ENCODE measurements around the gene NFIA. TPM values are rescaled to one million over a fixed set of nuclear protein-coding genes. Genes with fewer than 3 reads are reported as not detected.

Gene NFIA
- total RNA-seq, 2 experiments from 2014 or later, result 4.2 to 5.7 TPM

DNA sequence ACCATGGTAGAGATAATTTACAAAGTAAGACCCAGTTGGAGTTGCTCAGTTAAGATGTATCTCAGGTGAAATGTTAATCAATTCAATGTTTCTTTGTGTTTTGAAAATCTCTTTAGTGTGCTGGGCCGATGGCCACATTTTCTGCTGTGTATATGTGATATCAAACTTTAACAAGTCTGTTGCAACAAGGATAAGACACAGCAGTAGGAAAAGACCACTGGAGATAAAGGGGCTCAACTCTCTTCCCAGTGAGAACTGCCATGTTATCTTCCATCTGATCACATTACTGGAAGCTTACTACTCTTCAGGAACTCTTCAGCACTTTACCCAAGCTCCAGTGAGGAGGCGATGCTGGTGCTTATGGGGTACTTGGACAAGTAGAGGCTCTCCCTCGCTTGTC lies 227.7 kb downstream of the NFIA start:
- Mint-ChIP-seq H3K36me3 (no peaks in the 10 kb centered on the region), H3K9me3 (no peaks in the 10 kb centered on the region), H3K4me1 (no peaks in the 10 kb centered on the region), H3K4me3 (no peak overlapping the region), H3K27ac (no peak overlapping the region), H3K27me3 (no peaks in the 10 kb centered on the region)
- POLR2A ChIA-PET, result no interaction called here
- no peak for ATAC-seq (ENCODE audit: low read depth)
- DNase-seq, result no peak

DNA sequence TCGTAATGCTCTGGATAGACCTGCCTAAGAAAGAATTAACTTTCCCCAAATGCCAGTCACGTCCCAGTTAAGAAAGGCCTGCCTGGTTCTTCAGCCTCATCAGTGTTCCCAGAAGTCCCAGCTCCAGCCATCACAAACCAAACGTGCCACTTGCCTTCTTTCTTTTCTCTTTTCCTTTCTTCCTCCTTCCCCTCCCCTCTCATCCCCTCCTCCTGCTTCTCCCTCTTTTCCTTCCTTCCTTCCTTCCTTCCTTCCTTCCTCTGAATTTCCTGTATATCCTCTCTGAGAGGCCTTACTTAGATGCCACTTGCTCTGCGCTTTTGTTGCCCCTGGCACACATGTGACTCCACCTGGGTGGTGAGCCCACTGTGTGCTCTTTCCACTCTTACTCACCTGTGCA lies 228.2 kb downstream of the NFIA start:
- ATAC-seq (ENCODE audit: low read depth) (no peak), DNase-seq (no peak)
- Mint-ChIP-seq H3K4me1 (no peaks in the 10 kb centered on the region), H3K27ac (no peak overlapping the region), H3K36me3 (no peaks in the 10 kb centered on the region), H3K9me3 (no peaks in the 10 kb centered on the region), H3K4me3 (no peak overlapping the region), H3K27me3 (no peaks in the 10 kb centered on the region)
- POLR2A ChIA-PET, result no interaction called here

DNA sequence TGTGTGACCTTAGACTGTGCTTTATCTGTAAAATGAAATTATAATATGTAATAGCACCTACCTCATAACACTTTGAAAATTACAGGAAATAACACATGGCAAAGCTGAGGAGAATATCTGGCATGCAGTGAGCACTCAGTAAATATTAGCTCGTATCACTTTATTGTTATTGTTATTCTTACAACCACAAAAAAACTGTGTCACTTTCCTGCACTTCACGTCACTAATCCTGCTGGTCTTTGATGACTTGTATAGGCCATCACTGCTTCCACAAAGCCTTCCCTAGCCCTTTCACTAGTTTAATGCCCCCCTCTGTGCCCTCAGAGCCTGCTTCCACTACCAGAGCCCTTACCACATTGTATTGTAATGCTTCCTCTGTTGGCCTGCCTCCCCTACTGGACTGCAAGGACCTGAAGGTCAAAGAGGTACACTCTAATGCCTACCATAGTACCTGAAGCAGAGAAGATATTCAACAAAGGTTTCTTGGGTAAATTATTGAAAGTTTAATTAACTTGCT lies 231.6 kb downstream of the NFIA start:
- H3K4me1 Mint-ChIP-seq, result peaks cover 5% of the 10 kb centered on the region
- no peaks in the 10 kb centered on the region for H3K9me3 Mint-ChIP-seq
- no peaks in the 10 kb centered on the region for H3K36me3 Mint-ChIP-seq
- no peaks in the 10 kb centered on the region for H3K27me3 Mint-ChIP-seq
- POLR2A ChIA-PET, result no interaction called here
- H3K27ac Mint-ChIP-seq, result no peak overlapping the region
- ATAC-seq (ENCODE audit: low read depth), result no peak
- DNase-seq, result no peak
- H3K4me3 Mint-ChIP-seq, result no peak overlapping the region

DNA sequence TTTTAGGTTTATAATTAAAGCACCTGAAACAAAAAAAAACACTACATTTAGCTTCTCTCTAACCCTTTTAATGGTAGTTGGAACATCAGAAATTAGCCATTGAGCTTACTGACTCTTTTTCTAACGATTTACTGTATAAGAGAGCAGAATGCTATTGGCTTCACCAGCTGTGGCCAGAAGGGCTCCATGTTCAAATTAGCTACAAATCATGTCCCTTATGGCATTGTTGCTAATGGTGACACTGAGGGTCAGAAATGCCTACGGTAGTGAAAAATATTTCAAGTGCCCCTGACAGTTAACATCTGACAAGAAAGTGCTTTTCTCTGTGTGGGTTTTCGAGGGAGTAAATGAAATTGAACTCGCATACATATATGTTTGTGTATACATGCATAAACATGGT lies 232.7 kb downstream of the NFIA start:
- POLR2A ChIA-PET, result no interaction called here
- Mint-ChIP-seq H3K4me1 (peaks cover 5% of the 10 kb centered on the region), H3K4me3 (no peak overlapping the region), H3K9me3 (no peaks in the 10 kb centered on the region), H3K27ac (no peak overlapping the region), H3K36me3 (no peaks in the 10 kb centered on the region), H3K27me3 (no peaks in the 10 kb centered on the region)
- DNase-seq (no peak), ATAC-seq (ENCODE audit: low read depth) (no peak)

DNA sequence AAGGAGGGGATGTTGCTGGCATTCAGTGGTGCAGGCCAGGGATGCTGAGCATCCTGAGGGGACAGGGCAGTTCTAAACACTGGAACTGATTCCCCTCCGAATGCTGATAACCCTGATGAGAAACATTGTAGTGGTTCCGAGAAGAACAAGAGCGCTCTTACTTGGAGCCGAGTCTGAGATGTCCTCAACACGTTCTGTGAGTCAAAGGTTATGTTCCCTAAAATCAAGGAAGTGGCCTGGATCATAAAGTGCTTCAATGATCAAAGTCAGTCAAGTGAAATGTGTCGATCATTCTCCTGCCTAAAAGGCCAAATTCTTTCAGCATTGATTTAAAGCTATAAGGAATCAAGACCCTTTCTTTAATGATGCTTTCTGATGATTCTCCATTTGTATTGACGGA lies 234.1 kb downstream of the NFIA start:
- Mint-ChIP-seq H3K36me3 (no peaks in the 10 kb centered on the region), H3K4me1 (peaks cover 7% of the 10 kb centered on the region), H3K9me3 (peaks cover 3% of the 10 kb centered on the region), H3K27me3 (no peaks in the 10 kb centered on the region), H3K27ac (no peak overlapping the region), H3K4me3 (no peak overlapping the region)
- ATAC-seq (ENCODE audit: low read depth) (no peak), DNase-seq (no peak)
- POLR2A ChIA-PET, result no interaction called here

DNA sequence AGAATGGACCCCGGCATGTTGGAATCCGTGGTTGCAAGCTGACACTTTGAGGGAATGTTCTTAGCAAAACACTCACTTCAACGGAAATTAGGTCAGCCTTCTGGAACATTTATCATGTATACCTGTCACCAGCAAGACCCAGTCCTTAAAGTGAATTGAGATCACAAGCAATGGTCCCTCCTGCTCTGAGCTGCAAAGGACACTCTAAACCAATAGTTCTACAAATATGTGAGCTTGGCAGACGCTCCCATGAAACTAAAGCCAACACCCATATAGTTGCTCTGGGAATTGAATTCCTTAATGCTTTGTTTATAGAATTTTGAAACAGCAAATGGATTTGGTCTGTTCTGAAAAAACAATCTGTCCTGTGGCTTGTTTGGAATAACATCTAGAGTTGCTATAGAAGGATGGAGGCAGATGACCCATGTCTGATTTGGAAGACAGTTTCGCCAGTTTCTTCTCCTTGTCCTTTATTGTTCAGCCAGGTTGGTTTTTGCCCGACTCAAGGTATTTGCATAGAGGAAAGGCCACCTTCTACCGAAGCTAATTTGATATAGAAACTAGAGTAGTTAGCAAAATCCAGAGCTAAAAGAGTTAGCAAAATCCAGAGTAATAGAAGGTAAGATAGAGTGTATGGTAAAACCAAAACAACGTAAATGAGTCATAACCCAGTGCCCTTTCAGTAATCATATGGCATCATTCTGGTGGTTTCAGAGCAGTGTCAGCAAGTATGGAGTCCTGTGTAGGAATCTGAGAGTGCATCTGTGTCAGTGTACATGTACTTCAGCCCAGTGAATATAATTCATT lies 236.2 kb downstream of the NFIA start:
- POLR2A ChIA-PET, result interaction anchor here (0.6 kb wide), 1 partner anchor 453 kb away, joined by 4 read pairs; no protein-coding TSS in a partner anchor
- Mint-ChIP-seq H3K27ac (no peak overlapping the region), H3K36me3 (no peaks in the 10 kb centered on the region), H3K4me1 (peaks cover 7% of the 10 kb centered on the region), H3K27me3 (no peaks in the 10 kb centered on the region), H3K9me3 (peaks cover 3% of the 10 kb centered on the region), H3K4me3 (no peak overlapping the region)
- ATAC-seq (ENCODE audit: low read depth), result peak; percentile 54
- DNase-seq, result no peak

DNA sequence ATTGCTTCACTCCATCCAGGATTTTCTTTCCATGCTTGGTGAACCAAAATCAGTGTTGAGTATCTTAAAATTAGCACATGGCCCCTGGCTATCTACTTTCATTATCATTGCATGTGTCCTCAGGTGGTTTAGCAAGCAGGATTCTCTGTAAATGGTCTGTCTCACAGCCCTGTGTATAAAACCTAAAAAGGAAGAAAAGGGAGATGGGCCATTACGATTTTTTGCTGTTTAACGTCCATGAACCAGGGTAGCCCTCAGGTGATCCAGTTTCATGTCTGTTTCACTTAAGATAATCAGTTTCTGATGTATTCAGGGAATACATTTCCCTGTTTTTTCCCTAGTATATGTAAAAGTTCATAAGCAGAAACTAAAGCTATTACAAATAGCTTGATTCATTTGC lies 238.2 kb downstream of the NFIA start:
- Mint-ChIP-seq H3K9me3 (peaks cover 3% of the 10 kb centered on the region), H3K27ac (no peak overlapping the region), H3K27me3 (no peaks in the 10 kb centered on the region), H3K4me1 (peaks cover 7% of the 10 kb centered on the region), H3K36me3 (no peaks in the 10 kb centered on the region), H3K4me3 (no peak overlapping the region)
- DNase-seq, result no peak
- no peak for ATAC-seq (ENCODE audit: low read depth)
- POLR2A ChIA-PET, result interaction anchor here (1.2 kb wide), 1 partner anchor 238 kb away, joined by 3 read pairs; the partner anchor contains the start of gene NFIA

DNA sequence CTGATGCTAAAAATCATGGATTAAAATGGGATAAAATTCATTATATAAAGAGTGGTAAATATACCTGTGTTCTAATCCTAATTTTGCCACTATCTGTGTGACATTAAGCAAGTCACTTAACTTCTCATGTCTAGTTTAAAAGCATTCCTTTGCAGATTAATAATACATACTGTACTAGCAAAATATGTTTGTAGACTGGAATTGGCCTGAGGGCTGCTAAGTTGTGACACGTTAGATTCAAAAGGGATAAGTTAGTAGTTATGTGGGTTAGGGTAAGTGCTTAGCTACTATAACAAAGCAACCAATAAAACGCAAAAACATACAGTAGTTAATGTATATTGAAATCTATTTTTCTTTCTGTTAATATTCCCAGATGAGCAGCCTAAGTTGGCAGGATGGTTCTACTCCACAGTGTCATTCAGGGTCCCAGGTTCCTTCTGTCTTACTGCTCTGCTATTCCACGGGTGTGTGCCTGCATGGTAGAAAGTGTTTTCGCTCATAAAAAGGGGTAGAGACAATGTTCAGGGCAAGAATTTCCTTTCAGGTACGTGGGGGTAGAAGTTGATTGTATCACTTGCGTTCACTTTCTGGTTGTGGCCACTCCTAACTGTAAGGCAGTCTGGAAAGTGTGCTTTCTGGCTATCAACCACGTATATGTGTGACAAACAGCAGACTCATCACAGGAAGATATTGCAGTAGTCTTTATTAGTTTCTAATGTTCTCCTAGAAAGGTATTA lies 239.8 kb downstream of the NFIA start:
- H3K4me3 Mint-ChIP-seq, result no peak overlapping the region
- H3K27ac Mint-ChIP-seq, result no peak overlapping the region
- no peaks in the 10 kb centered on the region for H3K27me3 Mint-ChIP-seq
- no peaks in the 10 kb centered on the region for H3K36me3 Mint-ChIP-seq
- peaks cover 7% of the 10 kb centered on the region for H3K4me1 Mint-ChIP-seq
- H3K9me3 Mint-ChIP-seq, result peaks cover 3% of the 10 kb centered on the region
- DNase-seq (no peak), ATAC-seq (ENCODE audit: low read depth) (no peak)
- POLR2A ChIA-PET, result no interaction called here

DNA sequence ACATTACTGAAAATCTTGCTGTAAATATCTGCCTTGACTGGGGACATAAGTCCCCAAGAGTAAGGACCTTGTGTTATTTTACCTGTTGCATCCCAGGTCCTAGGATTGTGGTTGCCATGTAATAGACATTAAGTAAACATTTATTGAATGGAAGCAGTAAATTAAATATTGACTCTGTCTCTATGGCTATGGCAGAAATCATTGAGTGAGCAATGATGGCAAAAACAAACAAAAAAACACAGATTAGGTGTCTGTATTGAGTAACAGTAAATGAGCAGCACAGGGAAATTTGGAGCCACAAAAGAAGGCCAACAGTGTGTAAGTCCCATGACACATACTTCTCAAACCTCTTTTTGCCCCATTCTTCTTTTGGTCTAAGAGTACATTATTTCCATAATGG lies 240.4 kb downstream of the NFIA start:
- Mint-ChIP-seq H3K27ac (no peak overlapping the region), H3K9me3 (peaks cover 3% of the 10 kb centered on the region), H3K36me3 (no peaks in the 10 kb centered on the region), H3K4me1 (peaks cover 7% of the 10 kb centered on the region), H3K4me3 (no peak overlapping the region), H3K27me3 (no peaks in the 10 kb centered on the region)
- DNase-seq (no peak), ATAC-seq (ENCODE audit: low read depth) (no peak)
- POLR2A ChIA-PET, result no interaction called here

DNA sequence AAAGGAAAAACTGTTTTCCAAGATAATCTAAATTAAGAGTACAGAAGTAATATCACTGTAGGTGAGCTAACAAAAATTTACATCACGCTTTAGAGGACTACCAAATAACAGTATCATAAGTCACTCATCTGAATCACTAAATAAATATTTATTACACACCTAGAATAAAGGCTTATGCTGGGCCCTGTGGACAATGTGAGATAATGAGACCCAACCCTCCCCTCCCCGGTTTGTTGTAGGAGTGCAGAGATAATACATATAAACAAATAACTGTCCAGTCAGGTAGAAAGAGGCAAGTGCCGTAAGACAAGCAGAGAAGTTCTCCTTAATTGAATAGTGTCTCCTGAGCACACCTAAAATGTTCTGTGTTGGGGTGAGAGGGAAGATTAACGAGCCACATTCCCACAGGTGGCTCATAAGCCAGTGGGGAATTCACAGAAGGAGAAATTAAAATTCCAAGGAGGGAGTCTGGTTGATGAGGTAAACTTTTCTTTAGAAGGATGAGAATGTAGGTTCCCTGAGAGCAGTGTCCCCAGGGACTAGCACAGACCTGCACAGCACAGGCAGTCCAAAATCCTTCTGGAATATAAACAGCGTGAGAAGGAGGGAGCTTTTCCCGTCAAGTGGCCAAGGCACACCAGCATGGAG lies 241.4 kb downstream of the NFIA start:
- DNase-seq, result no peak
- Mint-ChIP-seq H3K9me3 (peaks cover 3% of the 10 kb centered on the region), H3K36me3 (no peaks in the 10 kb centered on the region), H3K4me3 (no peak overlapping the region), H3K4me1 (peaks cover 4% of the 10 kb centered on the region), H3K27ac (no peak overlapping the region), H3K27me3 (no peaks in the 10 kb centered on the region)
- ATAC-seq (ENCODE audit: low read depth), result no peak
- POLR2A ChIA-PET, result no interaction called here

DNA sequence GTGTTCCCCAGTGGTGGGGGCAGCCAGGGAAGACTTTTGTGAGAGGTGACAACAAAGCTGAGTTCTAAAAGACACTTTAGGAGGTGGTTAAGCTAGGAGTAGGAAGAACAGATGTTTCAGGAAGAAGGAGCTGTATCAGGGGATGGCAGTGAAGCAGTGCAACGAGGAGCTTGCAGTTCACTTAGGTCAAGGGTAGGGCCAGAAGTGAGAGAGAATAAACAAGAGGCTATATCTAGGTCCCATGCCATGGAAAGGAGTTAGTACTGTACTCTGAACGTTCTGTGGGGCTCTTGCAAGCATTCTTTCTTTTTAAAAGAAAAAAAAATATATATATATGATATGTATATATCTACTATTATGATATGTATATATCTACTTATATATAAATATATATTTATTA lies 244.4 kb downstream of the NFIA start:
- DNase-seq (no peak), ATAC-seq (ENCODE audit: low read depth) (no peak)
- H3K27ac Mint-ChIP-seq, result no peak overlapping the region
- H3K4me3 Mint-ChIP-seq, result no peak overlapping the region
- H3K36me3 Mint-ChIP-seq, result no peaks in the 10 kb centered on the region
- POLR2A ChIA-PET, result no interaction called here
- no peaks in the 10 kb centered on the region for H3K4me1 Mint-ChIP-seq
- H3K9me3 Mint-ChIP-seq, result no peaks in the 10 kb centered on the region
- no peaks in the 10 kb centered on the region for H3K27me3 Mint-ChIP-seq

DNA sequence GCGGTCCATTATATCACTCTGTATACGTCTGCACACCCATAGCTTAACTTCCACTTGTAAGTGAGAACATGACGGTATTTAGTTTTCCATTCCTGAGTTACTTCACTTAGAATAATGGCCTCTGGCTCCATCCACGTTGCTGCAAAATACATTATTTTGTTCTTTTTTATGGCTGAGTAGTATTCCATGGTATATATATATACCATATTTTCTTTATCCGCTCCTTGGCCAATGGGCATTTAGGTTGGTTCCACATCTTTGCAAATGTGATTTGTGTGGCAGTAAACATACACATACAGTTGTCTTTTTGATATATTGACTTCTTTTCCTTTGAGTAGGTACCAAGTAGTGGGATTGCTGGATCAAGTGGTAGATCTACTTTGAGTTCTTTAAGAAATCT lies 245.1 kb downstream of the NFIA start:
- H3K27ac Mint-ChIP-seq, result no peak overlapping the region
- H3K4me1 Mint-ChIP-seq, result peaks cover 5% of the 10 kb centered on the region
- no peaks in the 10 kb centered on the region for H3K36me3 Mint-ChIP-seq
- no peak for DNase-seq
- H3K9me3 Mint-ChIP-seq, result no peaks in the 10 kb centered on the region
- H3K27me3 Mint-ChIP-seq, result no peaks in the 10 kb centered on the region
- POLR2A ChIA-PET, result no interaction called here
- H3K4me3 Mint-ChIP-seq, result no peak overlapping the region
- no peak for ATAC-seq (ENCODE audit: low read depth)

DNA sequence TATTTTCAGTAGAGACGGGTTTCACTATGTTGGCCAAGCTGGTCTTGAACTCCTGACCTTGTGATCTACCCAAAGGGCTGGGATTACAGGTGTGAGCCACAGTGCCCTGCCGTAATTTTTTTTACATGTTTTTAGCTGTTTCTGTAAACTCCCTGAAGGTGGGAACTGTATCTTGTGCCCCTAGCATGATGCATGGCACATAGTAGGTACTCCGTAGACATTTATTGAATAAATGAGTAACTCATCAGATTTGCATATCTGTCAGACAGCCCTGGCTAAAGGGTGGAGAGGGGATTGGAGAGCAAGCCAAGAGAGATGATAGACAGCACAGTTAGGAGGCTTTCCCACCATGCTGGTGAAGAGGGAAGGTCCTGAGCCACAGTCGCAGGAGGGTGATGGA lies 247.2 kb downstream of the NFIA start:
- no peak overlapping the region for H3K4me3 Mint-ChIP-seq
- no peaks in the 10 kb centered on the region for H3K27me3 Mint-ChIP-seq
- POLR2A ChIA-PET, result interaction anchor here (0.6 kb wide), 1 partner anchor 795 kb away, joined by 3 read pairs; no protein-coding TSS in a partner anchor
- no peak for DNase-seq
- H3K27ac Mint-ChIP-seq, result no peak overlapping the region
- H3K36me3 Mint-ChIP-seq, result no peaks in the 10 kb centered on the region
- H3K4me1 Mint-ChIP-seq, result peaks cover 5% of the 10 kb centered on the region
- H3K9me3 Mint-ChIP-seq, result no peaks in the 10 kb centered on the region
- no peak for ATAC-seq (ENCODE audit: low read depth)
